Epidermal melanocyte (primary cell): ENCODE data around the gene CGB1.
A peak's percentile ranks its signal among the peaks of the same experiment; 100 is the strongest.
"Not testable (repeated sequence)": the region's sequence is repeated elsewhere in the genome, so short reads cannot be mapped to it uniquely, and the experiment has no call there.

Source experiments
- DNase-seq: peaks from one replicate; pipeline ENCODE4 v3.0.0; 2011; ENCODE audit warnings: low spot score; ENCODE audit not compliant: insufficient read length

The CGB1 gene

GRCh38 chr19:49058562-49058961 is 21.9 kb upstream of the CGB1 start:
- peak; percentile 24 for DNase-seq

- peak; percentile 92 for DNase-seq
These were observed 21.0 kb upstream of the CGB1 start, which contains the start of gene CGB7 for GRCh38 chr19:49057636-49058234. TSS of gene CGB7 (minus strand) at chr19:49057749. CDS start at chr19:49055375, 2,374 bp downstream.

GRCh38 chr19:49056902-49057596 is 20.4 kb upstream of the CGB1 start:
- DNase-seq: peak; percentile 6

- peak; percentile 84 for DNase-seq
These were observed 19.6 kb upstream of the CGB1 start for GRCh38 chr19:49056101-49056901.

- DNase-seq: not testable (repeated sequence)
These were observed 13.8 kb upstream of the CGB1 start for GRCh38 chr19:49050376-49051033.

- DNase-seq: not testable (repeated sequence)
These were observed 13.1 kb upstream of the CGB1 start for GRCh38 chr19:49049834-49050233.

GRCh38 chr19:49049011-49049410 is 12.3 kb upstream of the CGB1 start, which contains the start of gene CGB8:
TSS of gene CGB8 (minus strand) at chr19:49049111. CDS start at chr19:49048739, 372 bp downstream.
- DNase-seq: not testable (repeated sequence)

GRCh38 chr19:49043548-49043947 is 6.9 kb upstream of the CGB1 start, which contains the start of gene CGB5:
TSS of gene CGB5 (plus strand) at chr19:49043848. CDS start at chr19:49044210, 362 bp downstream.
- not testable (repeated sequence) for DNase-seq

GRCh38 chr19:49042666-49043065 is 6.0 kb upstream of the CGB1 start:
- not testable (repeated sequence) for DNase-seq

GRCh38 chr19:49042177-49042576 is 5.5 kb upstream of the CGB1 start:
- DNase-seq: no peak

- not testable (repeated sequence) for DNase-seq
These were observed 3.0 kb upstream of the CGB1 start for GRCh38 chr19:49039736-49040135.

GRCh38 chr19:49038557-49039276 is 2.0 kb upstream of the CGB1 start:
- not testable (repeated sequence) for DNase-seq

GRCh38 chr19:49038111-49038510 is 1.4 kb upstream of the CGB1 start:
- not testable (repeated sequence) for DNase-seq

GRCh38 chr19:49031642-49032301 is 4.9 kb downstream of the CGB1 start, which contains the start of gene CGB2:
TSS of gene CGB2 (plus strand) at chr19:49031890. CDS start at chr19:49032096, 206 bp downstream.
- DNase-seq: not testable (repeated sequence)

- not testable (repeated sequence) for DNase-seq
These were observed 6.4 kb downstream of the CGB1 start for GRCh38 chr19:49030323-49030722.

GRCh38 chr19:49029749-49030148 is 6.9 kb downstream of the CGB1 start:
- DNase-seq: not testable (repeated sequence)

GRCh38 chr19:49028686-49029085 is 8.0 kb downstream of the CGB1 start:
- DNase-seq: not testable (repeated sequence)

GRCh38 chr19:49025599-49025998 is 11.1 kb downstream of the CGB1 start:
- not testable (repeated sequence) for DNase-seq

GRCh38 chr19:49025088-49025487 is 11.6 kb downstream of the CGB1 start:
- not testable (repeated sequence) for DNase-seq

- not testable (repeated sequence) for DNase-seq
These were observed 12.5 kb downstream of the CGB1 start, which contains the start of gene CGB3 for GRCh38 chr19:49024233-49024632. TSS of gene CGB3 (minus strand) at chr19:49024333. CDS start at chr19:49023971, 362 bp downstream.
